Subcutaneous adipose tissue (tissue), 4 donors: Measurements from ENCODE around the gene PCDHA1. TPM values are rescaled to one million over a fixed set of nuclear protein-coding genes. Genes with fewer than 3 reads are reported as not detected.

Experiments
- total RNA-seq, 4 donors: library from RNA; depleted of rRNA; stranded (reverse); fragments of >200 nt; gene quantifications; one replicate each; pipeline ENCODE4 v1.1.0, GENCODE V29; 2016
- TF ChIP-seq, protein P1 (sequence below): fragments of 450-650 bp; IDR thresholded peaks from one replicate; pipeline ENCODE4 v1.5.1; 2016; ENCODE audit warnings: low read depth, mild to moderate bottlenecking, control low read depth, antibody characterized with exemption, moderate library complexity

PCDHA1 gene
- total RNA-seq, 4 donors from 2014 or later = not detected

GRCh38 chr5:141017943-141018342 is 232.0 kb downstream of the PCDHA1 start:
- TF ChIP-seq, protein P1, sequence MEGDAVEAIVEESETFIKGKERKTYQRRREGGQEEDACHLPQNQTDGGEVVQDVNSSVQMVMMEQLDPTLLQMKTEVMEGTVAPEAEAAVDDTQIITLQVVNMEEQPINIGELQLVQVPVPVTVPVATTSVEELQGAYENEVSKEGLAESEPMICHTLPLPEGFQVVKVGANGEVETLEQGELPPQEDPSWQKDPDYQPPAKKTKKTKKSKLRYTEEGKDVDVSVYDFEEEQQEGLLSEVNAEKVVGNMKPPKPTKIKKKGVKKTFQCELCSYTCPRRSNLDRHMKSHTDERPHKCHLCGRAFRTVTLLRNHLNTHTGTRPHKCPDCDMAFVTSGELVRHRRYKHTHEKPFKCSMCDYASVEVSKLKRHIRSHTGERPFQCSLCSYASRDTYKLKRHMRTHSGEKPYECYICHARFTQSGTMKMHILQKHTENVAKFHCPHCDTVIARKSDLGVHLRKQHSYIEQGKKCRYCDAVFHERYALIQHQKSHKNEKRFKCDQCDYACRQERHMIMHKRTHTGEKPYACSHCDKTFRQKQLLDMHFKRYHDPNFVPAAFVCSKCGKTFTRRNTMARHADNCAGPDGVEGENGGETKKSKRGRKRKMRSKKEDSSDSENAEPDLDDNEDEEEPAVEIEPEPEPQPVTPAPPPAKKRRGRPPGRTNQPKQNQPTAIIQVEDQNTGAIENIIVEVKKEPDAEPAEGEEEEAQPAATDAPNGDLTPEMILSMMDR = no peak

DNA sequence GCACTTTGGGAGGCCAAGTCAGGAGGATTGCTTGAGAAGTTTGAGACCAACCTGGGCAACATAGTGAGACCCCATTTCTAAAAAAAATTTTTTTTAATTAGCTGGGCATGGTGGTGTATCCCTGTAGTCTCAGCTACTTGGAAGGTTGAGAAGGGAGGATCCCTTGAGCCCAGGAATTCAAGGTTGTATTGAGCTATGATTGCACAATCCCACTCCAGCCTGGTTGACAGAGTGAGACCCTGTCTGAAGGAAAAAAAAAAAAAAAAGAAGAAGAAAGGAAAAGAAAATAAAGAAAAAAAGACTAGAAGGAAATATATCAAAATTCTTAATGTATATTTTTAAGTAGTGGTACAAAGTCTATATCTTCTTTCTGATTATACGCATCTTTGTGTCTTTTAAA is 236.4 kb downstream of the PCDHA1 start:
- TF ChIP-seq, protein P1 = no peak

GRCh38 chr5:141031006-141031405 is 245.1 kb downstream of the PCDHA1 start:
- TF ChIP-seq, protein P1 = no peak

- TF ChIP-seq, protein P1 = no peak
Observed at GRCh38 chr5:141032626-141033025, 246.7 kb downstream of the PCDHA1 start.

GRCh38 chr5:141039061-141039460 is 253.1 kb downstream of the PCDHA1 start:
- TF ChIP-seq, protein P1 = no peak

DNA sequence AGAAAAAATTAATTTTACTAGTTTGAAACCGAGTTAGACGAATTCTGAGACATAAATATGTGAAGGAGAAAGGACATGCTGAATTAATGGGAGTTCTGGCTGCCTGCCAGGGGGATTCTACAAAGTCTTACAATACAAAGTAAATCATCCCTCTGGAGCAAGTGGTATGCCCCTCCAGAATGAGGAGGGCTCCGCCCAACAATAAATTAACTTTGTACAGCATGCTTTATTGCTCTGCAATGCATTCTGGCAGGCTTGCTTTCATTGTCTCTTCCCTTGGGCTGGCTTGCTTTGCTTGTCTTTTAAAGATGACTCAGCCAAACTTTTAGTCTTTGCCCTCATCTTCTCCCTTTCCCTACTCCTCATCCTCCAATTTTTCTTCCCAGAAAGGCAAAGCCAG is 253.6 kb downstream of the PCDHA1 start:
- TF ChIP-seq, protein P1 = no peak

GRCh38 chr5:141040093-141040770 is 254.3 kb downstream of the PCDHA1 start:
- TF ChIP-seq, protein P1 = no peak
